Muscle layer of duodenum (tissue), 2 donors: Measurements from ENCODE around the gene ZCCHC14.

Source experiments
- H3K27ac ChIP-seq: one replicate; pipeline ENCODE4 v1.7.0; 2013; ENCODE audit warnings: mild to moderate bottlenecking, low read length
- H3K27me3 ChIP-seq: one replicate; pipeline ENCODE4 v1.7.0; 2013; ENCODE audit warnings: low read depth, mild to moderate bottlenecking, control low read depth, low read length
- H3K36me3 ChIP-seq, 2 donors: one replicate each; pipeline ENCODE4 v1.7.0; 2013; ENCODE audit warnings: low read length in 2 of 2, control low read depth in 1 of 2, mild to moderate bottlenecking in 1 of 2; ENCODE audit not compliant: insufficient read depth in 2 of 2, control insufficient read depth in 1 of 2
- H3K4me1 ChIP-seq, 2 donors: one replicate each; pipeline ENCODE4 v1.7.0; 2013; ENCODE audit warnings: low read length in 2 of 2, mild to moderate bottlenecking in 2 of 2, control low read depth in 1 of 2, moderate library complexity in 1 of 2; ENCODE audit not compliant: insufficient read depth in 2 of 2, control insufficient read depth in 1 of 2
- H3K4me3 ChIP-seq, 2 donors: one replicate each; pipeline ENCODE4 v1.7.0; 2013; ENCODE audit warnings: low read length in 2 of 2, low read depth in 1 of 2, mild to moderate bottlenecking in 1 of 2
- H3K9me3 ChIP-seq, 2 donors: one replicate each; pipeline ENCODE4 v1.7.0; 2013; ENCODE audit warnings: low read length in 2 of 2, control low read depth in 1 of 2, mild to moderate bottlenecking in 1 of 2; ENCODE audit not compliant: control insufficient read depth in 1 of 2
- donor health status: healthy.

ZCCHC14 gene

DNA sequence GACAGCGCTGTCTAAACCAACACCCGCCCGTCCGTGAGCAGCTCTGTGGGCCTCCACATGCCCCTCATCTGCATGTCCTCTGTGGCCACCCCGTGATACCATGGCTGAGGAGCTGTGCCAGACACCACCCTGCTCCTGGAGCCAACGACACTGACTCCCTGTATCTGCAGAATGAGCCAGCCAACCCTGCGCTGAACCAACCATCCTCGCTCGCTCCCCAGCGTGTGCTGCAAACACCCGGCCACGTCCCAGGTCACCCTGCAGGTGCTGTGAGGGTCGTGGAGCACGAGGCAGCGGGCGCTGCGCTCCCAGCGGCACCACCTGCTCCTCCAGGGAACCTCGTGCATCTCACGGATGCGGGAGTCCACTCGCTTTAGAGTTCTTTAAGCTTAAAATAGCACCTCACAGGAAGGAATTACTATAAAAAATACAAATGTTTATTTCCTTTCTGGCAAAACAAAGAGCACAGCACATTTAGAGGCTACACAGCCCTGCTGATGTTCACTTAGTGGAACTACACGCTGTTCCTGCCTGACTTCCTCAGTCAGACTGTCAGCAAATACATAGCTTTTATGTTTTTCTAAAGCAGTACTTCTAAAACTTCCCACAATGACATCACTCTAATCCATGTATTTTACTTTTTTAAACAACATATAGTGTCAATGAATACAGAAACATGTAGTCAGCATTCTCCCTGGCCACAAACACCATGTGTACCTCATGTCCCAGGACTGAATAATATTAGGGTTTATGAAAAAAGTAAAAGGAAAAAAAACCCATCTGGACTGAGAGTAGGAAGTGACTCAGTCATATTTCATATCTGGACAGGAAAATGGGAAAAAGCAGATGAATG lies 57.2 kb downstream of the ZCCHC14 start:
- peaks cover 0 to 7% of the 10 kb centered on the region in 2 donors for H3K36me3 ChIP-seq
- H3K27ac ChIP-seq, result no peak overlapping the region
- no peaks in the 10 kb centered on the region for H3K27me3 ChIP-seq
- H3K4me3 ChIP-seq, result no peak overlapping the region
- H3K9me3 ChIP-seq, result no peaks in the 10 kb centered on the region
- peaks cover 3 to 29% of the 10 kb centered on the region in 2 donors for H3K4me1 ChIP-seq

DNA sequence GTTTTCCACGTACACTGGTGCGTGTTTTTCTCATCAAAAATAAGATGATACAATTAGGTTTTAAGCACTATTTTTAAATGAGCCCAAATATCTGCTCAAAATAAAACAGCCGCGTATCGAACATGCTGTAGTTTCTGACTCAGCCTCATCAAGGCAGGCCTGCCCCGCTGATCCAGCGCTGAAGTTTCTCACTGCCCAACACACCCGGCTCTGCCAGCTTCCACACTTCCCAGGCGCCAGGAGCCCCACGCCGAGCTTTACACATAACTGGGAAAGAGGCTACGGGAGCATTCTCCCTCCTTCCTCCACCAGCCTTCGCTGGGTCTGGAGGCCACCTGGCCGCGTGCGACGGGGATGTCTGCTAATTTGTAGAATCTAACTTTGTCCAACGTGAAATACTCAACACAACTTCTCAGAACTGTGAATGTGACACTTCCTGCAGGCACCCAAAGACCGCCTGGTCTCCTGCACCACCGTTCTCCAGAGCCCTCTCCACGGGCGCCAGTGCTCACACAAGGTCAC lies 58.6 kb downstream of the ZCCHC14 start:
- Histone ChIP-seq H3K9me3 (no peaks in the 10 kb centered on the region), H3K4me3 (no peak overlapping the region), H3K4me1 (peaks cover 3 to 29% of the 10 kb centered on the region in 2 donors), H3K27me3 (no peaks in the 10 kb centered on the region), H3K36me3 (peaks cover 8 to 11% of the 10 kb centered on the region in 2 donors), H3K27ac (no peak overlapping the region)

DNA sequence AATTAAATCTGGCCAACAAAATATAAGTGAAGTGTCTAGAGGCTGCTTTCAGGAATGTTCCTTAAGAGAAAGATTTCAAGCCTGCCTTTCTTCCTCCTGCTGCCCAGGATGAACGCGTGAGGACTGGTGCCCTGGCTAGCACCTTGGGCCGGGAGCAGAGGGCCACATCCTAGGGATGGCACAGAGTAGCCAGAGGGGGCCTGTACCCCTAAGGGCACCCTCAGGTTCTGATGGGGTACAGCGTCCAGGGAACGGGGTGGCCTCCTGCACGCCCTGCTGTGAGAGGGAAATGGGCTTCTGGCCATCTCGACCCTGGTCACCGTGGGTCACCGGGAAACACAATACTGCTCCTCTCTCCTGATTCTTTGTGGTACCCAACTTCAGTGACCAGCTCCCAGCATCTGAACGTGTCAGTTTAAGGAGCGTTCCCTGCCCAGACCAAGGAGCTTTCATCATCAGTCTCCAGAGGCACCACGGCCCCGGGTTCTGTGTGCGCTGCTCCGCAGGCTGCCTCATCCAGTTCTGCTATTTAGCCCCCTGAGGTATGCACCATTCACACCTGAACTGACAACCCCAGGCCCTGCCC lies 60.4 kb downstream of the ZCCHC14 start:
- H3K27ac ChIP-seq, result no peak overlapping the region
- peaks cover 11 to 13% of the 10 kb centered on the region in 2 donors for H3K36me3 ChIP-seq
- no peak overlapping the region for H3K4me3 ChIP-seq
- no peaks in the 10 kb centered on the region for H3K9me3 ChIP-seq
- H3K4me1 ChIP-seq, result peaks cover 3 to 24% of the 10 kb centered on the region in 2 donors
- no peaks in the 10 kb centered on the region for H3K27me3 ChIP-seq

DNA sequence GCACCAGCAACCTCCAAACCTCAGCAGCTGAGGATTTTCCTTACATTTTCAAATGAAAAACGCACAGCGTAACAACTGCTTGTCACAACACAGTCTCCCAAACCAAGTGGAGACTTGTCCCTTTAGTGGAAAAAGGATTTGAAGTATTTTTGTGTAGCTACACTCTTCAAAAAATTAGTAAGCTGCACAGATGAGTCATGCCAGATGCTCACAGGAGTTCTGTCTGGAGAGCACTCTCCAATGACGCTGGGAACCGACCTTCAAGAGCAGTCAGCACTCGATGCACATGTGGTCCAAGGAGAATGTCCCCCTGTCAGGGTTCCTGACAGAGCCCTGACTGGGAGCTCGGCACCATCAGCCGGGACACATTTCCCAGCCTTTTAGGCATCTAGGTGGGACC lies 60.9 kb downstream of the ZCCHC14 start:
- Histone ChIP-seq H3K4me3 (no peak overlapping the region), H3K27ac (no peak overlapping the region), H3K4me1 (peaks cover 3 to 26% of the 10 kb centered on the region in 2 donors), H3K9me3 (no peaks in the 10 kb centered on the region), H3K36me3 (peaks cover 11 to 16% of the 10 kb centered on the region in 2 donors), H3K27me3 (no peaks in the 10 kb centered on the region)

DNA sequence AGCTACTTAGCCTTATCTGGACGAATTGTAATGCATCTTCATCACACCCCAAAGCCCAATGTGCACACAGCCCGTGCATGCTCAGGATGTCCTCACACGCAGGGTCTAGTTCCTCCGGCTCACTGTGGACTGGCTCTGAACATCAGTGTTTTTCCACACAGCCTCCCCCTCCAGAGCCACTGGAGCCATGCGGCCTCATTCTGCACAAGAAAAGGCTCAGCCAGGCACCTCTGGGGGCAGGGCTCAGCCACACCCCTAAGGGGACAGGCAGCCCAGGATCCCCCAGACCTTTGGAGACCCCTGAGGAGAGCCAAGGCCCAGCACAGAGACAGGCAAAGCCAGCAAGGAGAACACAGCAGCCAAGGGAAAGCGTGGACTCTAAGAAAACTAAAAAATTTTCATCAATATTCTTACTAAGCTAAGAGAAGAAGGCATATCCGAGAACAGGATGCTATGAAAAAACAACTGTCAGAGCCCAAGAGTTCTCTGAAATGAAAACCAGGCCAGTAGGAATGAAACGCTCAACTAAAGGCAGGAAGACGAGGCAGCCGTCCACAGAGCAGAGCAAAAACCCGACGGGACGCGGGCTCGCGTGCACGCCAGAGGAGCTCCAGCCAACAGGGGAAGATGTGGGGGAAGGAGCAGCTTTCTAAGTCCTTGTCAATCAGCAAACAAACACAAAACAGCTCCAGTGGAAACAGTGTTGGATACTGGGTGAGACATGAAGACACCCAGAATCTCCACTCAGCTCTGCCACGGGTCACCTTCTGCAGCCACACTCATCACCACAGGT lies 66.2 kb downstream of the ZCCHC14 start:
- no peaks in the 10 kb centered on the region for H3K27me3 ChIP-seq
- peaks cover 11 to 47% of the 10 kb centered on the region in 2 donors for H3K36me3 ChIP-seq
- H3K27ac ChIP-seq, result no peak overlapping the region
- no peak overlapping the region for H3K4me3 ChIP-seq
- H3K9me3 ChIP-seq, result no peaks in the 10 kb centered on the region
- peaks cover 1 to 7% of the 10 kb centered on the region in 2 donors for H3K4me1 ChIP-seq

DNA sequence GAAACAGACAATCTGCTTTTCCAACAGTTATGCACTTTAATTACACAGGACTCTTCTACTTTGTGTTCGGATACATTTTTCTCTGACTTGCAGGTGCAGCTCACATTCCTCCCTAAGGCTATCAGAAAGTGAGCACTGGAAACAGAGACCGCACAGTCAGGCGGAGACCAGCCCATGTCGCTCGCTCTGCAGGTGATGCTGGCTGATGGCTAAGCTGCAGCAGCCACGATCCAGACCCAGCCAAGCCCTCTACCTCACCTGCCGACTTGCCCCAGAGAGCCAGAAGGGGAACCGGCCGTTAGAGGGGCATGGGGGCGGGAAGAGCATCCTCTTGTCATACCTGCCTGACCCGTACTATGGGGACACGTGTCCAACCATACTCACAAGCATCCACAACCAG lies 66.9 kb downstream of the ZCCHC14 start:
- no peak overlapping the region for H3K4me3 ChIP-seq
- no peak overlapping the region for H3K27ac ChIP-seq
- no peaks in the 10 kb centered on the region for H3K27me3 ChIP-seq
- H3K9me3 ChIP-seq, result no peaks in the 10 kb centered on the region
- H3K36me3 ChIP-seq, result peaks cover 12 to 53% of the 10 kb centered on the region in 2 donors
- peaks cover 0 to 4% of the 10 kb centered on the region in 2 donors for H3K4me1 ChIP-seq

DNA sequence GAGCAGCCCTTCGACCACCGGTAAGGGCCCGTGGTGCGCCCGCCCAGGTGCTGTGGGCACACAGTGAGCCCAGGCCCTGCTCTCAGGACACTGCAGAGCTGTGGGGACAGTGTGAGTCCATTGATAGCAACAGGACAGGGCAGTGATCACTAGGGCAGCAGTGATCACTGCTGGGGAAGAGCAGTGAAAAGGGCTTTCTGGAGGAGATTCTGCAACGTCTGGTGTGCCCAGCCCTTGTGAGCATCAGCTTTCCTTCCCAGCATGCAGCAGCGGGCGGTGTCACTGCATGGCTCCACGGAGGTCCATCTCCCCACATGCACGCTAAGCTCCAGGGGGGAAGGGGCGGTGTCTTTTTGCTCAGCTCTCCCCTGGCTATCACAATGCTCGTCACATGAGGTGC lies 68.6 kb downstream of the ZCCHC14 start:
- Histone ChIP-seq H3K27ac (no peak overlapping the region), H3K27me3 (no peaks in the 10 kb centered on the region), H3K4me3 (no peak overlapping the region), H3K36me3 (peaks cover 20 to 60% of the 10 kb centered on the region in 2 donors), H3K9me3 (no peaks in the 10 kb centered on the region), H3K4me1 (peaks cover 0 to 4% of the 10 kb centered on the region in 2 donors)

DNA sequence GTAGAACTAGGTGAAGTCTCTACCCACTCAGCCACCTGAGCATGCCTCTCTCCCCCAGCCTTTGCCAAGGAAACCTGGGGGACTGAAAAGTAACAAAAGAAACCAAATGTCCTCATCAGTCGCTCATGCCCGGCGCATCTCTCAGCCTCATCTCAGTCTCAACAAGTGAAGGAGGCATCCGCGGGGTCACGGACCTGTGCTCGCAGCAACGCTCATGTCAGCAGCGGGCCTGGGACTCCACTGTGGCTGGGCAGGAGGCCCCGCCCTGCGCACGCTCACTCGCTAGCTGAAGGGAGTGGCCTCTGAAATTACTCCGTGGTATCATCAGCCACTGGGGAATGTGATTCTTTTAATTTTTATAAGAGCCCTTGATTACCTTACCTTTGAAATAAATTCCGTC lies 69.4 kb downstream of the ZCCHC14 start:
- H3K36me3 ChIP-seq, result peaks cover 21 to 55% of the 10 kb centered on the region in 2 donors
- H3K4me3 ChIP-seq, result no peak overlapping the region
- H3K27me3 ChIP-seq, result no peaks in the 10 kb centered on the region
- no peak overlapping the region for H3K27ac ChIP-seq
- H3K9me3 ChIP-seq, result no peaks in the 10 kb centered on the region
- H3K4me1 ChIP-seq, result peaks cover 0 to 4% of the 10 kb centered on the region in 2 donors

DNA sequence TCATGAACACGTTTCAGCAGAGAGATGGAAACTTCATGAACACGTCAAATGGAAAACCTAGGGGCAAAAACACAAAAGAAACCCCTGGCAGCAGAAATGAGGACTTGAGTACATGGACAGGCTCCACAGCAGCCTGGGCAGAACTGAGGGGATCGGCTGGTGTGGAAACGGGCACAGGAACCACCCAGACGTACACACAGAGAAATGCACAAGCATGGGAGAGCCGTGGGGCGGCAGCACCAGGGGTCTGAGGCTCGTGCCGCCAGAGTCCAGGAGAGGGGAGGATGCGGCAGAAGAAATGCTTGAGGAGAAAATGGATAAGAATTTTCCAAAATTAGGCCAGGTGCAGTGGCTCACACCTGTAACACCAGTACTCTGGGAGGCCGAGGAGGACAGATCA lies 70.7 kb downstream of the ZCCHC14 start:
- H3K9me3 ChIP-seq, result no peaks in the 10 kb centered on the region
- peaks cover 29 to 66% of the 10 kb centered on the region in 2 donors for H3K36me3 ChIP-seq
- peaks cover 0 to 4% of the 10 kb centered on the region in 2 donors for H3K4me1 ChIP-seq
- H3K27me3 ChIP-seq, result no peaks in the 10 kb centered on the region
- H3K4me3 ChIP-seq, result no peak overlapping the region
- H3K27ac ChIP-seq, result no peak overlapping the region

DNA sequence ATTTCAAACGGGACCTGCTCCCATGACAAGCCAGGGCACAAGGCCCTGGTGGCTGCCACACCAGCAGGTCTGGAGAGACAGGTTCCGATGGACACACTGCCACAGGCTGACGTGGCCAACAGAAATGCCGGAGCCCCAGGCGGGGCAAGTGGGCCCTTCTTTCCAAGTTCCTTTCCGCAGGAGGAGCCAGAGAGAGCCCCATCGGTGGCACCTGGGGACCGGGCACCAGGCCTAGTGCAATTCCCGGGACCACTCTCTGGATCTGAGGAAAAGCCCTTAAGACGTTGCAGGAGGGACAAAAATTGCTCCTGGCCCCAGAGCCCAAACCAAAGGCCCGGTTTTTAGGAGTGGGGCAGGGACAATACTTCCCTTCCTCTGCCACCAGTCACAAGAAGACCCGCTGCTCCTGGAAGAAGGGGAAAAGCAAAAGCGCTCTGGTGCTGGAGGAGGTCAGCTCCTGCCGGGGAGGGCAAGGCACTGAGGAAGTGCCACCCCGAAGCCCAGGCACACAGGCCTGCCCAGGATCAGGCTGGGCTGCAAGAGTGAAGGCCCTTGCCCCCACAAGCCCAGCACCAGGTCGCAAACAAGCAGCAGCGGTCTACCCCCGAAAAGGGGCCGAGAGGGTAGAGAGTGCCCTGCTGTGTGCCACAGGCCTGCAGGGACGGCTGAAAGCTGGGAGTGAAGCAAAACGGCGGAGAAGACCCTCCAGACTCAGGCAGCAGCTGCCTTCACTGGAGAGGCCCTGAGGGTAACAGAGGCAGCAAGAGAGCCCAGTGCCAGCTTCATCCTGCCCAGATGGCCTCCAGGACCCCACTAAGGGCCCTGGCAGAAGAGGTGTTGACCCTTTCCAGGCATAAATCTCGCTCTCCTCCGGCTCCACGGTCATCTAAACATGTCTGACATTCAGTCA lies 71.6 kb downstream of the ZCCHC14 start:
- Histone ChIP-seq H3K4me3 (no peak overlapping the region), H3K4me1 (no peaks in the 10 kb centered on the region), H3K36me3 (peaks cover 29 to 66% of the 10 kb centered on the region in 2 donors), H3K27ac (no peak overlapping the region), H3K27me3 (no peaks in the 10 kb centered on the region), H3K9me3 (no peaks in the 10 kb centered on the region)
